Effector CD8-positive, alpha-beta T cell (primary cell): ENCODE data around the gene PCDHGA3.
"Not testable (repeated sequence)": the region's sequence is repeated elsewhere in the genome, so short reads cannot be mapped to it uniquely, and the experiment has no call there.

Experiments used
- DNase-seq: peaks from one replicate; lab custom pipeline; 2025; lab: John Stamatoyannopoulos, UW

Gene PCDHGA3

DNA sequence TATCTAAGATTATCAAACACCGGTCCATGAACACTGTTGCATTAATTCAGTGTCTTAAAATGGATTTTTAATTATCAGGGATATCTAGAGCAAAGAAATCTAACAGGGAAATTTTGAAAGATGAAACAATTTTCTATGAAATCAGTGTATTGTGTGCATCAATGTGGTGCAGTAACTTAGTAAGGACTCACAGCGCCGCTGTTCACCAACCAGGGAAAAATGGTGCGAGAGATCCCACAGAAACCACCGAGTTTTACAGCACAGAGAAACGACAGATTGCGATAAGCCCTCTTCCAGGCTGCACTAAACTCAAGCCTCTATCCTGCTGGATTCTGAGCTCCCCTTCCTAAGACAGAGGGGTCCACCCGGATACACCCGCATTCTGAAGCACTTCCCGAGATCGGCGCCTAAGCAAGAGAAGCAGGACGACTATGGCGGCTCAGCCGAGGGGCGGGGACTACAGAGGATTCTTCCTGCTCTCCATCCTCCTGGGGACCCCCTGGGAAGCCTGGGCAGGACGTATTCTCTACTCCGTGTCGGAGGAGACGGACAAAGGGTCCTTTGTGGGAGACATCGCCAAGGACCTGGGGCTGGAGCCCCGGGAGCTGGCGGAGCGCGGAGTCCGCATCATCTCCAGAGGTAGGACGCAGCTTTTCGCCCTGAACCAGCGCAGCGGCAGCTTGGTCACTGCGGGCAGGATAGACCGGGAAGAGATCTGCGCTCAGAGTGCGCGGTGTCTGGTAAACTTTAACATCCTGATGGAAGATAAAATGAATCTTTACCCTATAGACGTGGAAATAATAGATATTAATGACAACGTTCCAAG, 39.1 kb downstream of the PCDHGA3 start, which contains the start of gene PCDHGA7:
Gene PCDHGA7, plus strand, starts transcription at position 274 of the 826 bp plus-strand sequence. Its CDS starts 158 bp downstream, at position 432.
- no peak for DNase-seq

- no peak for DNase-seq
Measured at GRCh38 chr5:141383345-141383744, 39.7 kb downstream of the PCDHGA3 start.

- DNase-seq, result no peak
Measured at GRCh38 chr5:141384471-141385267, 41.0 kb downstream of the PCDHGA3 start.

- DNase-seq, result not testable (repeated sequence)
Measured at GRCh38 chr5:141387557-141388311, 44.1 kb downstream of the PCDHGA3 start, which contains the start of gene PCDHGB4. Gene PCDHGB4, plus strand, starts transcription at chr5:141387698. Its CDS starts 187 bp downstream, at chr5:141387885.

DNA sequence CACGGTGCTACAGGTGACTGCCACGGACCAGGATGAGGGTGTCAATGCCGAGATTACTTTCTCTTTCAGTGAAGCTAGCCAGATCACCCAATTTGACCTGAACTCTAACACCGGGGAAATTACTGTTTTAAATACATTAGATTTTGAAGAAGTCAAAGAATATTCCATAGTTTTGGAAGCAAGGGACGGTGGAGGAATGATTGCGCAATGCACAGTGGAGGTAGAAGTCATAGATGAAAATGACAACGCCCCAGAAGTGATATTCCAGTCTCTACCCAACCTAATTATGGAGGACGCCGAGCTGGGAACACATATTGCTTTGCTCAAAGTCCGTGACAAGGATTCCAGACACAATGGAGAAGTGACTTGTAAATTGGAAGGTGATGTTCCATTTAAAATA, 45.0 kb downstream of the PCDHGA3 start:
- no peak for DNase-seq

DNA sequence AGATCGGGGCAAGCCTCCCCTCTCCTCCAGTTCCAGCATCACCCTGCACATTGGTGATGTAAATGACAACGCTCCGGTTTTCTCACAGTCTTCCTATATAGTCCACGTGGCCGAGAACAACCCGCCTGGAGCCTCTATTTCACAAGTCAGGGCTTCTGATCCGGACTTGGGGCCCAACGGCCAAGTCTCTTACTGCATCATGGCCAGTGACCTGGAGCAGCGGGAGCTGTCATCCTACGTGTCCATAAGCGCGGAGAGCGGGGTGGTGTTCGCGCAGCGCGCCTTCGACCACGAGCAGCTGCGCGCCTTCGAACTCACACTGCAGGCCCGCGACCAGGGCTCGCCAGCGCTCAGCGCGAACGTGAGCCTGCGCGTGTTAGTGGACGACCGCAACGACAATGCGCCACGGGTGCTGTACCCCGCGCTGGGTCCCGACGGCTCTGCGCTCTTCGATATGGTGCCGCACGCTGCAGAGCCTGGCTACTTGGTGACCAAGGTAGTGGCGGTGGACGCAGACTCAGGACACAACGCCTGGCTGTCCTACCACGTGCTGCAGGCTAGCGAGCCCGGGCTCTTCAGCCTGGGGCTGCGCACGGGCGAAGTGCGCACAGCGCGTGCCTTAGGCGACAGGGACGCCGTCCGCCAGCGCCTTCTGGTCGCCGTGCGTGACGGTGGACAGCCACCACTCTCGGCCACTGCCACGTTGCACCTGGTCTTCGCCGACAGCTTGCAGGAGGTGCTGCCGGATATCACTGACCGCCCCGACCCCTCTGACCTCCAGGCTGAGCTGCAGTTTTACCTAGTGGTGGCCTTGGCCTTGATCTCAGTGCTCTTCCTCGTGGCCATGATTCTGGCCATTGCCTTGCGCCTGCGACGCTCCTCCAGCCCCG, 45.8 kb downstream of the PCDHGA3 start:
- DNase-seq, result no peak

DNA sequence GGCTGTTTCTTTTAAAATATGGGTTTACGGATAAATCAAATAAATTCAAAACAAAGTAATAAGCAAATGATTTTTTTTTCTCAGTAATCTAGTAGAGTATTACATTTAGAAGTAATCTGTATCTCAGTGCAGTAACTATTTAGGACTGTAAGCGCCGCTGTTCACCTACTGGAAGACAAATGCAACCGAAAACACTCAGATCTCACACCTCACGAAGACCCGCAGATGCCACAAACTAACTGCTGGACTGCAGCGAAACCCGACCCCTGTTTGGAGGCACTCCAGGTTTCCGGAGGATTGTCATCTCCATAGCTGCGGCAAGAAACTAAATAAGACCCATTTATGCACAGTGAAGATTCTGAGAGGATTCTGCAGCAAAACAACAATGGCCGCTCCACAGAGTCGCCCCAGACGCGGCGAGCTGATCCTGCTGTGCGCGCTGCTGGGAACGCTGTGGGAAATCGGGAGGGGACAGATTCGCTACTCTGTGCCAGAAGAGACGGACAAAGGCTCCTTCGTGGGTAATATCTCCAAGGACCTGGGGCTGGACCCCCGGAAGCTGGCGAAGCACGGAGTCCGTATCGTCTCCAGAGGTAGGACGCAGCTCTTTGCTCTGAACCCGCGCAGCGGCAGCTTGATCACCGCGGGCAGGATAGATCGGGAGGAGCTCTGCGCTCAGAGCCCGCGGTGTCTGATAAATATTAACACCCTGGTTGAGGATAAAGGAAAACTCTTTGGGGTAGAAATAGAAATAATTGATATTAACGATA, 49.0 kb downstream of the PCDHGA3 start, which contains the start of gene PCDHGA8:
Gene PCDHGA8, plus strand, starts transcription at position 205 of the 770 bp plus-strand sequence. Its CDS starts 181 bp downstream, at position 386.
- no peak for DNase-seq

- DNase-seq, result no peak
Measured at GRCh38 chr5:141393267-141393666, 49.6 kb downstream of the PCDHGA3 start.

DNA sequence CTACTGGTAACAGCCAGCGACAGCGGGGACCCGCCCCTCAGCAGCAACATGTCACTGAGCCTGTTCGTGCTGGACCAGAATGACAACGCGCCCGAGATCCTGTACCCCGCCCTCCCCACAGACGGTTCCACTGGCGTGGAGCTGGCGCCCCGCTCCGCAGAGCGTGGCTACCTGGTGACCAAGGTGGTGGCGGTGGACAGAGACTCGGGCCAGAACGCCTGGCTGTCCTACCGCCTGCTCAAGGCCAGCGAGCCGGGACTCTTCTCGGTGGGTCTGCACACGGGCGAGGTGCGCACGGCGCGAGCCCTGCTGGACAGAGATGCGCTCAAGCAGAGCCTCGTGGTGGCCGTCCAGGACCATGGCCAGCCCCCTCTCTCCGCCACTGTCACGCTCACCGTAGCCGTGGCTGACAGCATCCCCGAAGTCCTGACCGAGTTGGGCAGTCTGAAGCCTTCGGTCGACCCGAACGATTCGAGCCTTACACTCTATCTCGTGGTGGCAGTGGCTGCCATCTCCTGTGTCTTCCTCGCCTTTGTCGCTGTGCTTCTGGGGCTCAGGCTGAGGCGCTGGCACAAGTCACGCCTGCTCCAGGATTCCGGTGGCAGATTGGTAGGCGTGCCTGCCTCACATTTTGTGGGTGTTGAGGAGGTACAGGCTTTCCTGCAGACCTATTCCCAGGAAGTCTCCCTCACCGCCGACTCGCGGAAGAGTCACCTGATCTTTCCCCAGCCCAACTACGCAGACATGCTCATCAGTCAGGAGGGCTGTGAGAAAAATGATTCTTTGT, 51.0 kb downstream of the PCDHGA3 start:
- DNase-seq, result not testable (repeated sequence)
